Measurements from ENCODE around the gene GLDN.

GRCh38 chr15:51338496-51338895 is 3.0 kb upstream of the GLDN start, which contains the start of gene CYP19A1:
- TF ChIP-seq CTCF (IDR thresholded peaks at IDR 0.05; ENCODE audit: low read length) (no peak), EZH2 (optimal IDR thresholded peaks at IDR 0.05; ENCODE audit: low read depth, low read length) (no peak)
